ENCODE data around the gene RDX.

Gene RDX

DNA sequence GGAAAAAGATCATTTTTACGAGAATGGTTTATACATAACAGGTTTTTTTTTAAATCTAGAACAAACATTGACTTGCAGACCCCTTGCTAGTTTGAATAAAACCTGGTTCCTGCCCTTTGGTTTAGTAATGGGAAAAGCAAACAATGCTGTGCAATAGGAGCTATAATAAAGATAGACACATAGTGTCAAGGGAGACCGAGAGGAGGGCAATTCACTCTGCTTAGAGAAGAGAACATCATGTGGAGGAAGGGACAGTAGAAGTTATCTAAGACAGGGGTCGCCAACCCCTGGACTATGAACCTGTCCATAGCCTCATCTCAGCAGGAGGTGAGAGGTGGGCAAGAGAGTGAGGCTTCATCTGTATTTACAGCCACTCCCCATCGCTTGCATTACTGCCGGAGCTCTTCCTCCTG lies 7.0 kb upstream of the RDX start:
- Histone ChIP-seq H3K27me3 (ENCODE audit: control insufficient read depth, insufficient read depth, low read length) (no peaks in the 10 kb centered on the region), H3K27ac (ENCODE audit: low read depth, low read length) (no peak overlapping the region), H3K4me3 (ENCODE audit: low read depth, low read length) (no peak overlapping the region), H3K9me3 (ENCODE audit: control insufficient read depth, insufficient read depth, low read depth, low read length) (peaks cover 4% of the 10 kb centered on the region; the same call in 1 of the 2 replicates), H3K4me1 (ENCODE audit: control insufficient read depth, insufficient read depth, low read length) (peaks cover 7% of the 10 kb centered on the region; the same call in 1 of the 2 replicates), H3K36me3 (ENCODE audit: control insufficient read depth, insufficient read depth, low read length) (no peaks in the 10 kb centered on the region), H3K9ac (ENCODE audit: low read length) (no peak overlapping the region)

DNA sequence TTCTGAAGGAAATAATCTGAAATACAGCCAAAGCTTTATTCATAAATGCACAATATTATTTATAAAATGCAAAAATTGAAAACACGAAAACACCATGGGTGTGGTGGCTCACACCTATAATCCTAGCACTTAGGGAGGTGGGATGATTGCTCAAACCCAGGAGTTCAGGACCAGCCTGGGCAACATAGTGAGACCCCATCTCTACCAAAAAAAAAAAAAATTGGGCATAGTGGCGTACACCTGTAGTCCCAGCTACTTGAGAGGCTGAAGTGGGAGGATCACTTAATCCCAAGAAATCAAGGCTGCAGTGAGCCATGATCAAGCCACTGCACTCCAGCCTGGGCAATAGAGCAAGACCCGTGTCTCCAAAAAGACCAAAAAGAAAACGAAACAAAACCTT lies 5.2 kb upstream of the RDX start:
- H3K27me3 ChIP-seq (ENCODE audit: control insufficient read depth, insufficient read depth, low read length) = no peaks in the 10 kb centered on the region
- H3K4me1 ChIP-seq (ENCODE audit: control insufficient read depth, insufficient read depth, low read length) = peaks cover 21% of the 10 kb centered on the region
- no peak overlapping the region for H3K27ac ChIP-seq (ENCODE audit: low read depth, low read length)
- no peak overlapping the region for H3K4me3 ChIP-seq (ENCODE audit: low read depth, low read length)
- peaks cover 4% of the 10 kb centered on the region; the same call in 1 of the 2 replicates for H3K9me3 ChIP-seq (ENCODE audit: control insufficient read depth, insufficient read depth, low read depth, low read length)
- no peak overlapping the region for H3K9ac ChIP-seq (ENCODE audit: low read length)
- H3K36me3 ChIP-seq (ENCODE audit: control insufficient read depth, insufficient read depth, low read length) = no peaks in the 10 kb centered on the region

DNA sequence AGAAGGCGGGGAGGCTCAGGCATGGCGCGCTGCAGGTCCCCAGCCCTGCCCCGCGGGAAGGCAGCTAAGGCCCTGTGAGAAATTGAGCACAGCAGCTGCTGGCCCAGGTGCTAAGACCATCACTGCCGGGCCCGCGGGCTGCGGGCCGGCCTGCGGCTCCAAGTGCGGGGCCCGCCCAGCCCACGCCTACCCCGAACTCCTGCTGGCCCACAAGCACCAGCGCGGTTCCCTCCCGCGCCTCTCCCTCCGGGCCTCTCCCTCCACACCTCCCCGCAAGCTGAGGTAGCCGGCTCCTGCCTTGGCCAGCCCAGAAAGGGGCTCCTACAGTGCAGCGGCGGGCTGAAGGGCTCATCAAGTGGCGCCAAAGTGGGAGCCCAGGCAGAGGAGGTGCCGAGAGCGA lies 4.6 kb upstream of the RDX start:
- Histone ChIP-seq H3K9ac (ENCODE audit: low read length) (no peak overlapping the region), H3K4me3 (ENCODE audit: low read depth, low read length) (no peak overlapping the region), H3K4me1 (ENCODE audit: control insufficient read depth, insufficient read depth, low read length) (peaks cover 21% of the 10 kb centered on the region), H3K36me3 (ENCODE audit: control insufficient read depth, insufficient read depth, low read length) (no peaks in the 10 kb centered on the region), H3K27ac (ENCODE audit: low read depth, low read length) (no peak overlapping the region), H3K27me3 (ENCODE audit: control insufficient read depth, insufficient read depth, low read length) (no peaks in the 10 kb centered on the region), H3K9me3 (ENCODE audit: control insufficient read depth, insufficient read depth, low read depth, low read length) (peaks cover 4% of the 10 kb centered on the region; the same call in 1 of the 2 replicates)

DNA sequence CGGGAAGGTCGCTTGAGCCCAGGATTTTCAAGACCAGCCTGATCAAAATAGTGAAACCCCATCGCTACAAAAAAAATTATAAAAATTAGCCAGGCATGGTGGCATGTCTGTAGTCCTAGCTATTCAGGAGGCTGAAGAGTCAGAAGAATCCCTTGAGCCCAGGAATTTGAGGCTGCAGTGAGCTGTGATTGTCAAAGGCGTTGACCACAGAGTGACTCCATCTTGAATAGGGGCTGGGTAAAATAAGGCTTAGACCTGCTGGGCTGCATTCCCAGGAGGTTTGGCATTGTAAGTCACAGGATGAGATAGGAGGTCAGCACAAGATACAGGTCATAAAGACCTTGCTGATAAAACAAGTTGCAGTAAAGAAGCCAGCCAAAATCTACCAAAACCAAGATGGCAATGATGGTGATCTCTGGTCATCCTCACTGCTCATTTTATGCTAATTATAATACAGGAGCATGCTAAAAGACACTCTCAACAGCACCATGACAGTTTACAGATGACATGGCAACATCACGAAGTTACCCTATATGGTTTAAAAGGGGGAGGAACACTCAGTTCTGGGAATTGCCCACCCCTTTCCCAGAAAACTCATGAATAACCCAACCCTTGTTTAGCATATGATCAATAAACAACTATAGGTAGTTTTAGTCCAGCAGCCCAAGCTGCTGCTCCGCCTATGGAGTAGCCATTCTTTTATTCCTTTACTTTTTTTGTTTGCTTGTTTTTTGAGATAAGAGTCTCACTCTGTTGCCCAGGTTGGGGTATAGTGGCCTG lies 2.8 kb upstream of the RDX start:
- Histone ChIP-seq H3K9ac (ENCODE audit: low read length) (no peak overlapping the region), H3K27ac (ENCODE audit: low read depth, low read length) (no peak overlapping the region), H3K4me3 (ENCODE audit: low read depth, low read length) (no peak overlapping the region), H3K36me3 (ENCODE audit: control insufficient read depth, insufficient read depth, low read length) (no peaks in the 10 kb centered on the region), H3K4me1 (ENCODE audit: control insufficient read depth, insufficient read depth, low read length) (peaks cover 21% of the 10 kb centered on the region), H3K9me3 (ENCODE audit: control insufficient read depth, insufficient read depth, low read depth, low read length) (peaks cover 4% of the 10 kb centered on the region; the same call in 1 of the 2 replicates), H3K27me3 (ENCODE audit: control insufficient read depth, insufficient read depth, low read length) (no peaks in the 10 kb centered on the region)

DNA sequence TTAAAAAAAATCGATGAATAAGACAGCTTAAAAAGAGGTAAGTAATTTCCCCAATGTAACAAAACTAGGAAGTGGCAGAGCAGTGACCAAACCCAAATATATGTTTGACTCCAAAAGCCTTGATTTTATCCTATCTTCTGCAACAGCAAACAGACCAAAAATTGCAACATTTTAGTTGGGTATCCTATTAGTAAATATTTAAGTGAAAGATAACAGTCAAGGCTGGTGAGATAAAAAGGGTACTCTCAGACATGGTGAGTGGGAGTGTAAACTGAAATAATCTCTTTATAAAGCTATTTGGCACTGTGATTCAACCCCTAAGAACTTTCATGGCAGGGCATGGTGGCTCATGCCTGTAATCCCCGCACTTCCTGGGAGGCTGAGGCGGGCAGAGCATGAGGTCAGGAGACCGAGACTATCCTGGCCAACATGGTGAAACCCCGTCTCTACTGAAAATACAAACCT lies 1.9 kb upstream of the RDX start:
- Histone ChIP-seq H3K27me3 (ENCODE audit: control insufficient read depth, insufficient read depth, low read length) (no peaks in the 10 kb centered on the region), H3K36me3 (ENCODE audit: control insufficient read depth, insufficient read depth, low read length) (no peaks in the 10 kb centered on the region), H3K9ac (ENCODE audit: low read length) (no peak overlapping the region), H3K4me1 (ENCODE audit: control insufficient read depth, insufficient read depth, low read length) (peaks cover 25% of the 10 kb centered on the region), H3K27ac (ENCODE audit: low read depth, low read length) (no peak overlapping the region), H3K4me3 (ENCODE audit: low read depth, low read length) (no peak overlapping the region), H3K9me3 (ENCODE audit: control insufficient read depth, insufficient read depth, low read depth, low read length) (peaks cover under 1% of the 10 kb centered on the region; the same call in 1 of the 2 replicates)

DNA sequence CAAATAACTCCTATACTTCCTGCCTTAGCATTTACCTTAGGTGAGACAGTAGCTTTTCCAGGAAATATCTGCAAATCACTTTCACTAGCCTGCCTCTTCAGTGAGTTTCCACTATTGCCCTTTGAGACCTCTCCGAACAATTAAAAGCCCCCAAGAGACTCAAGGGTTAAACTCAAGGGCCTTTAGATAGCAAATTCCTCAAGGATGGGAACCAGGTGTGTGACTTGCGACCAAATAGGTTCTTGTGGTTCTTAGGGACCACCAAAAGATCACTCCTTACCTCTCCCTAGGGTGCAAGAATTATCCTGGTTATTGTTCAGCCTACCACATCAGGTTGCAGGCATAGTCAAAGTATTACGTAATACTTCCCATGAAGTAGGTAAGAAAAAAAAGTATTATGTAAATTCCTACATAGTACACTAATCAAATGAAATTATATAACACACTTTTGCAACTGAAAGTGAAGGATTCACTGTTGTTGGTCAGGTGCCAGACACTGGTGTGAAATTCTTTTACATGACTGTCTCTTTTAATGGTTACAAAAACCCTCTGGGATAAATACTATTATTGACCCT lies 1.4 kb upstream of the RDX start:
- Histone ChIP-seq H3K9ac (ENCODE audit: low read length) (no peak overlapping the region), H3K9me3 (ENCODE audit: control insufficient read depth, insufficient read depth, low read depth, low read length) (no peaks in the 10 kb centered on the region), H3K36me3 (ENCODE audit: control insufficient read depth, insufficient read depth, low read length) (no peaks in the 10 kb centered on the region), H3K4me1 (ENCODE audit: control insufficient read depth, insufficient read depth, low read length) (peaks cover 26% of the 10 kb centered on the region), H3K27ac (ENCODE audit: low read depth, low read length) (no peak overlapping the region; the same call in 1 of the 2 replicates), H3K4me3 (ENCODE audit: low read depth, low read length) (peak overlapping the region; percentile 80; the same call in 1 of the 2 replicates), H3K27me3 (ENCODE audit: control insufficient read depth, insufficient read depth, low read length) (no peaks in the 10 kb centered on the region)

DNA sequence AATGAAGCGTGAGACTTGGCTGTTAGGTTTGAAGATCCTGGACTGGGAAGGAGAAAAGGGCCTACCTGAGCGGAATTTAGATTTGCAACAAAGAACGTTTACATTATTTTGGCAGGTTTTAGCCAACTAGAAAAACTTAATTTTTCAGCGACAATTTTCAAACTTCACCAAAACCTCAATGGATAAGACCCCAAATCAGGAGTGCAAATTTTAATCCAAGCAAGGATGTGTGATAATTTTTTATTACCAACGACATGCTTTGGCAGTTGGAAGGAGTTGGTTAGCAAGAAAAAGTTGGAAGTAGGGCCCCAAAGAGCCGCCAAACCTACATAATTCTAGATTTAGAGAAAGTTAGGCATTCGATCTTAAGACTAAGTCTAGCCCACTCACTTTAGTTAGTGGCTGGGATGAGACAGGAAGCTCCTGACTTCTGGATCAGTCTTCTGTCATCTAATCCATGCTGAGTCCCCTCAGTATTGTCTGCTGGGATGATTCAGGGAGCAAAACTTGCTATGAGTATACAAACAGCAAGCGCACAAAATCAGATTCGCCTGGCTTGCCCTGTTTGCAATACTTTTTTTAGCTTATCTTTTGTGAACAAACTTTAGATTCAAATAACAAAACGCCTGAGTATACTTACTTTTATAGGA lies 787 bp upstream of the RDX start:
- Histone ChIP-seq H3K9ac (ENCODE audit: low read length) (peak overlapping the region; percentile 70), H3K4me3 (ENCODE audit: low read depth, low read length) (peak overlapping the region; percentile 80), H3K9me3 (ENCODE audit: control insufficient read depth, insufficient read depth, low read depth, low read length) (no peaks in the 10 kb centered on the region), H3K36me3 (ENCODE audit: control insufficient read depth, insufficient read depth, low read length) (no peaks in the 10 kb centered on the region), H3K27me3 (ENCODE audit: control insufficient read depth, insufficient read depth, low read length) (no peaks in the 10 kb centered on the region), H3K4me1 (ENCODE audit: control insufficient read depth, insufficient read depth, low read length) (peaks cover 26% of the 10 kb centered on the region), H3K27ac (ENCODE audit: low read depth, low read length) (peak overlapping the region; percentile 15; the same call in 1 of the 2 replicates)

DNA sequence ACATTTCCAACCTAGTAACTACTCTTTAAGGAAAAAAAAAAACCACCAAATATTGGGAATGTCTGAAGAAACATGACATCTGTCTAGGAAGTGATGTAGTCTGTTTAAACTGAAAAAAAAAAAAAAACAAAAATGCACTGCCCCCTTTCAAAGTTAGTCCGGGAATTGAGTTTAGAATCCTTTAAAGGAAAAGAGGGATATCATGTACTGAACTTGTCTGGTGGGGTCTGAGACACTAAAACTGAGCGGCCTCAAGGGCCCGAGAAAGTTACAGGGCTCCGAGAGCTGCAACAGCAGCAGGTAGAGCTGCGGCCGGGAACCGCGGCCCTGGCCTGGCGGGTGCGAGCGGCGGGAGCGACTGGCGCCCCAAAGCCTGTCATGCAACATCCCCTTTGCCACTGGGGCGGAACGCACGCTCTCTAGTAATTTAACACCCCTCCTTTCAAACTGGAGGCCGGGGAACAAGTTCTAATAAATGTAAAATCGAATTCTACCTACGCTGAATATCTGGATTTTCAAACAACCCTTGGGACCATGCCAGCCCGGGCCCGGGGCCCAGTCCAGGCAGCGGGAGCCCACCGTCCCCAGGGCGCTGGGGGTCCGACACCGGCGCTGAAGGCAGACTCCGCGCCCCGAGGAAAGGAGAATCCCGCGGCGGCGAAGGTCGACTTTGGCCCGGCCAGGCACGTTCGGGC lies 736 bp downstream of the RDX start:
- peak overlapping the region; percentile 94 for H3K9ac ChIP-seq (ENCODE audit: low read length)
- H3K4me3 ChIP-seq (ENCODE audit: low read depth, low read length) = peak overlapping the region; percentile 80
- peak overlapping the region; percentile 89 for H3K27ac ChIP-seq (ENCODE audit: low read depth, low read length)
- H3K36me3 ChIP-seq (ENCODE audit: control insufficient read depth, insufficient read depth, low read length) = no peaks in the 10 kb centered on the region
- H3K4me1 ChIP-seq (ENCODE audit: control insufficient read depth, insufficient read depth, low read length) = peaks cover 26% of the 10 kb centered on the region
- H3K27me3 ChIP-seq (ENCODE audit: control insufficient read depth, insufficient read depth, low read length) = no peaks in the 10 kb centered on the region
- H3K9me3 ChIP-seq (ENCODE audit: control insufficient read depth, insufficient read depth, low read depth, low read length) = no peaks in the 10 kb centered on the region

DNA sequence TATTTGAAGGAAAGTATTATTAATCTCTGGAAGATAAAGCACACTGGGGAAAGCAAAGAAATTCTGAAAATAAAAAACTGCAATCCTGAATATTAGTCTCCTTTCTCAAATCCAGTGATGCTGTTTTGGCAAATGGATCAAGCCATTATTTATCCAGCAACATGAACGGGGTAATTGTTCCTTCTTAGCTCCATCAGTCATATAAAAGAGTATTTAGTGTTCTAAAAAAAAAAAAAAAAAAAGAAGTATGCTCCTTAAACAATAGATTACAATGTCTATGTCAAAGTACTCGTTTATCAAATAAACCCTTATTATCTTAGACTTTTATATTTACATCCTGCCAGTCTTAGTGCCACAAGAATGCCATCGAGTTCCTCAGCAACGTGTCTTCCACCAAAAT lies 1.3 kb downstream of the RDX start:
- H3K27me3 ChIP-seq (ENCODE audit: control insufficient read depth, insufficient read depth, low read length) = no peaks in the 10 kb centered on the region
- H3K9ac ChIP-seq (ENCODE audit: low read length) = no peak overlapping the region
- peaks cover 26% of the 10 kb centered on the region for H3K4me1 ChIP-seq (ENCODE audit: control insufficient read depth, insufficient read depth, low read length)
- H3K27ac ChIP-seq (ENCODE audit: low read depth, low read length) = no peak overlapping the region
- H3K9me3 ChIP-seq (ENCODE audit: control insufficient read depth, insufficient read depth, low read depth, low read length) = no peaks in the 10 kb centered on the region
- no peaks in the 10 kb centered on the region for H3K36me3 ChIP-seq (ENCODE audit: control insufficient read depth, insufficient read depth, low read length)
- H3K4me3 ChIP-seq (ENCODE audit: low read depth, low read length) = peak overlapping the region; percentile 80

DNA sequence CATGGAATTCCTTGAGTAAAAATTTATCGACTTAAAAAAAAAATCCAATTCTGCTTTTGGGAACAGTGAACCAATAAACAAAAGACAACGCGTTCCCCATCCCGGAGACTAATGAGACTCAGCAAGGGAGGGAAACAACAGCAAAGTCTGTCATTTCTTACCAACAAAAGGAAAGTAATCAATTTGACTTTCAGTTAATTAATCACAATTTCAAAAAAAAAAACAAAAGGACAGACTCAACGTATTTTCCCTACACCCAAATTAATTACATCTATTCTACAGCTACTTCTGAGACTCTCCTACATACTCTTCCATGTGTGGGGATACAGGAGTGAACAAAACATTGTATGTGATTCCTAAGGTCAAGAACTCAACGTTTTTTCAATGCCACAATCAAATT lies 1.9 kb downstream of the RDX start:
- Histone ChIP-seq H3K27ac (ENCODE audit: low read depth, low read length) (no peak overlapping the region), H3K27me3 (ENCODE audit: control insufficient read depth, insufficient read depth, low read length) (no peaks in the 10 kb centered on the region), H3K36me3 (ENCODE audit: control insufficient read depth, insufficient read depth, low read length) (no peaks in the 10 kb centered on the region), H3K4me1 (ENCODE audit: control insufficient read depth, insufficient read depth, low read length) (peaks cover 26% of the 10 kb centered on the region), H3K9me3 (ENCODE audit: control insufficient read depth, insufficient read depth, low read depth, low read length) (no peaks in the 10 kb centered on the region), H3K4me3 (ENCODE audit: low read depth, low read length) (peak overlapping the region; percentile 80), H3K9ac (ENCODE audit: low read length) (no peak overlapping the region)
